Measurements from ENCODE around the gene FUS. TPM values are rescaled to one million over a fixed set of nuclear protein-coding genes. Genes with fewer than 3 reads are reported as not detected.
"Not testable (repeated sequence)": the region's sequence is repeated elsewhere in the genome, so short reads cannot be mapped to it uniquely, and the experiment has no call there.

The FUS gene
- total RNA-seq, 2 donors from 2014 or later: 63.9 to 141 TPM

GRCh38 chr16:31198207-31198882 lies 18.4 kb downstream of the FUS start:
- H3K36me3 ChIP-seq: peaks cover 21% of the 10 kb centered on the region
- no peak for TF ChIP-seq CTCF (IDR thresholded peaks at IDR 0.05)
- H3K27me3 ChIP-seq (replicated peaks; ENCODE audit: insufficient read depth): no peaks in the 10 kb centered on the region
- DNase-seq (ENCODE audit: low spot score): no peak
- H3K4me3 ChIP-seq: no peak overlapping the region
- H3K4me1 ChIP-seq (ENCODE audit: control insufficient read depth in 1 of 2, low read depth in 2 of 2): peaks cover 0 to 25% of the 10 kb centered on the region in 2 donors
- ATAC-seq (ENCODE audit: insufficient number of reproducible peaks, low FRiP score, low read depth): no peak
- H3K9me3 ChIP-seq: no peaks in the 10 kb centered on the region
- H3K27ac ChIP-seq: no peak overlapping the region

- Histone ChIP-seq H3K27ac (no peak overlapping the region), H3K4me1 (ENCODE audit: control insufficient read depth in 1 of 2, low read depth in 2 of 2) (peaks cover 0 to 26% of the 10 kb centered on the region in 2 donors), H3K4me3 (no peak overlapping the region), H3K9me3 (no peaks in the 10 kb centered on the region), H3K27me3 (replicated peaks; ENCODE audit: insufficient read depth) (no peaks in the 10 kb centered on the region), H3K36me3 (peaks cover 10% of the 10 kb centered on the region)
- TF ChIP-seq CTCF (IDR thresholded peaks at IDR 0.05): no peak
- DNase-seq (ENCODE audit: low spot score) (no peak), ATAC-seq (ENCODE audit: insufficient number of reproducible peaks, low FRiP score, low read depth) (no peak)
These were observed 19.6 kb downstream of the FUS start for GRCh38 chr16:31199430-31200041.

GRCh38 chr16:31200111-31200510 lies 20.2 kb downstream of the FUS start:
- not testable (repeated sequence) for H3K27ac ChIP-seq; H3K36me3 ChIP-seq; H3K27me3 ChIP-seq (replicated peaks; ENCODE audit: insufficient read depth); H3K4me3 ChIP-seq; ATAC-seq (ENCODE audit: insufficient number of reproducible peaks, low FRiP score, low read depth); H3K9me3 ChIP-seq; DNase-seq (ENCODE audit: low spot score)
- H3K4me1 ChIP-seq (ENCODE audit: control insufficient read depth in 1 of 2, low read depth in 2 of 2): peaks cover 0 to 26% of the 10 kb centered on the region in 2 donors

GRCh38 chr16:31200821-31201568 lies 21.1 kb downstream of the FUS start:
- Histone ChIP-seq H3K36me3 (no peaks in the 10 kb centered on the region), H3K27ac (no peak overlapping the region), H3K4me1 (ENCODE audit: control insufficient read depth in 1 of 2, low read depth in 2 of 2) (peaks cover 0 to 26% of the 10 kb centered on the region in 2 donors), H3K27me3 (replicated peaks; ENCODE audit: insufficient read depth) (no peaks in the 10 kb centered on the region), H3K4me3 (peak overlapping the region; percentile 74), H3K9me3 (no peaks in the 10 kb centered on the region)
- no peak for ATAC-seq (ENCODE audit: insufficient number of reproducible peaks, low FRiP score, low read depth)
- no peak for DNase-seq (ENCODE audit: low spot score)
- TF ChIP-seq CTCF (IDR thresholded peaks at IDR 0.05): no peak

GRCh38 chr16:31201582-31202413 lies 21.9 kb downstream of the FUS start:
- ATAC-seq (ENCODE audit: insufficient number of reproducible peaks, low FRiP score, low read depth): no peak
- Histone ChIP-seq H3K4me1 (ENCODE audit: control insufficient read depth in 1 of 2, low read depth in 2 of 2) (peaks cover 0 to 26% of the 10 kb centered on the region in 2 donors), H3K4me3 (peak overlapping the region; percentile 74), H3K9me3 (no peaks in the 10 kb centered on the region), H3K36me3 (no peaks in the 10 kb centered on the region), H3K27me3 (replicated peaks; ENCODE audit: insufficient read depth) (no peaks in the 10 kb centered on the region), H3K27ac (peak overlapping the region in 1 of 2 donors; percentile 16)
- no peak for TF ChIP-seq CTCF (IDR thresholded peaks at IDR 0.05)
- no peak for DNase-seq (ENCODE audit: low spot score)
